GM23338 (cell line): Measurements from ENCODE around the gene PGM1. TPM values are rescaled to one million over a fixed set of nuclear protein-coding genes. Genes with fewer than 3 reads are reported as not detected.

Experiments used
- ATAC-seq: fragments of 200-7000 bp; cut with Tn5 transposase; 3 replicates; pipeline ENCODE4 v1.9.1; 2020
- DNase-seq: peaks from one replicate; pipeline ENCODE4 v3.0.0-alpha.2; 2015; ENCODE audit warnings: low spot score
- H2AFZ ChIP-seq: fragments of 200-600 bp; sonication (generic); 2 replicates; pipeline ENCODE4 v1.8.0; 2016; ENCODE audit warnings: antibody characterized with exemption, mild to moderate bottlenecking, moderate library complexity
- H3F3A ChIP-seq: fragments of 200-600 bp; sonication (generic); replicated peaks from 2 replicates; pipeline ENCODE4 v1.8.0; 2017; ENCODE audit warnings: antibody characterized with exemption, mixed run types, low read depth
- H3K27ac ChIP-seq: fragments of 200-600 bp; sonication (generic); 2 replicates; pipeline ENCODE4 v1.6.1; 2016; ENCODE audit warnings: low read depth
- H3K27me3 ChIP-seq: fragments of 200-600 bp; sonication (generic); 2 replicates; pipeline ENCODE4 v1.8.0; 2016; ENCODE audit warnings: mild to moderate bottlenecking, mixed run types, moderate library complexity; ENCODE audit not compliant: insufficient read depth
- H3K36me3 ChIP-seq: fragments of 200-600 bp; sonication (generic); 2 replicates; pipeline ENCODE4 v1.8.0; 2016; ENCODE audit warnings: mild to moderate bottlenecking; ENCODE audit not compliant: insufficient read depth
- H3K4me1 ChIP-seq: fragments of 200-600 bp; sonication (generic); 2 replicates; pipeline ENCODE4 v1.8.0; 2016; ENCODE audit warnings: mild to moderate bottlenecking, moderate library complexity; ENCODE audit not compliant: insufficient read depth
- H3K4me2 ChIP-seq: fragments of 200-600 bp; sonication (generic); 2 replicates; pipeline ENCODE4 v1.7.1; 2017; ENCODE audit warnings: mixed run types
- H3K4me3 ChIP-seq: fragments of 200-600 bp; sonication (generic); 2 replicates; pipeline ENCODE4 v1.6.1; 2016; ENCODE audit warnings: mixed run types
- H3K79me2 ChIP-seq: fragments of 200-600 bp; sonication (generic); replicated peaks from 2 replicates; pipeline ENCODE4 v1.8.0; 2017; ENCODE audit warnings: mild to moderate bottlenecking; ENCODE audit not compliant: insufficient read depth
- H3K9me2 ChIP-seq: fragments of 200-600 bp; sonication (generic); 2 replicates; pipeline ENCODE4 v1.8.0; 2017; ENCODE audit not compliant: insufficient read depth
- H4K20me1 ChIP-seq: fragments of 200-600 bp; sonication (generic); replicated peaks from 2 replicates; pipeline ENCODE4 v1.8.0; 2017; ENCODE audit warnings: mild to moderate bottlenecking; ENCODE audit not compliant: insufficient read depth
- H3K27ac Mint-ChIP-seq: 2 replicates; pipeline ENCODE4 v1.8.0; 2020; ENCODE audit warnings: inconsistent platforms, mild to moderate bottlenecking, moderate library complexity, mixed read lengths
- H3K27me3 Mint-ChIP-seq: 3 replicates; pipeline ENCODE4 v1.8.0; 2022; ENCODE audit warnings: low read depth, mild to moderate bottlenecking, moderate library complexity, mixed read lengths, inconsistent platforms; ENCODE audit not compliant: insufficient read depth, poor library complexity
- H3K36me3 Mint-ChIP-seq: 3 replicates; pipeline ENCODE4 v1.8.0; 2021; ENCODE audit warnings: low read depth, mild to moderate bottlenecking, inconsistent platforms, moderate library complexity, mixed read lengths
- H3K4me1 Mint-ChIP-seq: 3 replicates; pipeline ENCODE4 v1.8.0; 2020; ENCODE audit warnings: mild to moderate bottlenecking, inconsistent platforms, mixed read lengths
- H3K4me3 Mint-ChIP-seq: 3 replicates; pipeline ENCODE4 v1.8.0; 2021; ENCODE audit warnings: moderate library complexity, mild to moderate bottlenecking, inconsistent platforms, mixed read lengths
- H3K9me3 Mint-ChIP-seq: 3 replicates; pipeline ENCODE4 v1.8.0; 2020; ENCODE audit warnings: moderate library complexity, mild to moderate bottlenecking, inconsistent platforms, mixed read lengths
- CREB1 ChIP-seq: fragments of 250-450 bp; sonication (Bioruptor Pico); IDR thresholded peaks from 2 replicates; pipeline ENCODE4 v1.5.0; 2020; ENCODE audit warnings: low read depth, mild to moderate bottlenecking, moderate library complexity
- EZH2 ChIP-seq: fragments of 200-600 bp; sonication (generic); IDR thresholded peaks from one replicate; pipeline ENCODE4 v1.8.0; 2017; ENCODE audit warnings: antibody characterized with exemption, mild to moderate bottlenecking, low read depth; ENCODE audit not compliant: unreplicated experiment
- EZH2phosphoT487 ChIP-seq: fragments of 200-600 bp; sonication (generic); IDR thresholded peaks from one replicate; pipeline ENCODE4 v1.8.1; 2018; ENCODE audit warnings: antibody characterized with exemption; ENCODE audit not compliant: unreplicated experiment
- JUNB ChIP-seq: IDR thresholded peaks from one replicate; pipeline ENCODE4 v1.6.1; 2016; ENCODE audit warnings: antibody characterized with exemption; ENCODE audit not compliant: unreplicated experiment
- NANOG ChIP-seq: IDR thresholded peaks from 2 replicates; pipeline ENCODE4 v1.6.1; 2016; ENCODE audit warnings: antibody characterized with exemption, borderline replicate concordance
- POLR2AphosphoS5 ChIP-seq: IDR thresholded peaks from 2 replicates; pipeline ENCODE4 v1.6.1; 2016; ENCODE audit warnings: antibody characterized with exemption, low read depth
- STAT1 ChIP-seq: IDR thresholded peaks from one replicate; pipeline ENCODE4 v1.6.1; 2016; ENCODE audit warnings: antibody characterized with exemption; ENCODE audit not compliant: unreplicated experiment
- ZNF114 ChIP-seq: fragments of 250-450 bp; sonication (Bioruptor Pico); IDR thresholded peaks from 2 replicates; pipeline ENCODE4 v1.5.0; 2020; ENCODE audit warnings: mild to moderate bottlenecking, moderate library complexity
- ZNF331 ChIP-seq: fragments of 250-450 bp; sonication (Bioruptor Pico); IDR thresholded peaks from 2 replicates; pipeline ENCODE4 v1.5.0; 2020; ENCODE audit warnings: low read depth, mild to moderate bottlenecking, moderate library complexity
- polyA plus RNA-seq: library from polyadenylated mRNA; unstranded; fragments of >200 nt; fragmentation: Nextera tagmentation; extraction: Ambion mirVana; gene quantifications from 2 replicates; pipeline ENCODE4 v1.2.1, GENCODE V29; 2016
- total RNA-seq: library from RNA; depleted of rRNA; stranded (reverse); fragments of >200 nt; shearing (Covaris generic); gene quantifications from 2 replicates; pipeline ENCODE4 v1.2.3, GENCODE V29; 2014
- TF ChIP-seq, protein P1 (sequence below): IDR thresholded peaks from 2 replicates; pipeline ENCODE4 v1.6.1; 2016; ENCODE audit warnings: antibody characterized with exemption
- TF ChIP-seq, protein P2 (sequence below): fragments of 250-450 bp; sonication (Bioruptor Pico); IDR thresholded peaks from 2 replicates; pipeline ENCODE4 v1.5.0; 2020; ENCODE audit warnings: mild to moderate bottlenecking, moderate library complexity
- TF ChIP-seq, protein P3 (sequence below): IDR thresholded peaks from one replicate; pipeline ENCODE4 v1.6.1; 2018; ENCODE audit warnings: antibody characterized with exemption; ENCODE audit not compliant: unreplicated experiment
- TF ChIP-seq, protein P4 (sequence below), 2 experiments: fragments of 200-600 bp in 1 of 2; sonication (generic) in 1 of 2; conservative IDR thresholded peaks; 2 replicates each; pipeline versions ENCODE4 v1.5.1 to v1.6.1; 2016 to 2017; ENCODE audit warnings: antibody characterized with exemption in 2 of 2, low read depth in 2 of 2, mild to moderate bottlenecking in 2 of 2, moderate library complexity in 1 of 2

PGM1 gene
- total and polyA plus RNA-seq, 2 experiments from 2014 or later = 20.9 to 71.9 TPM

DNA sequence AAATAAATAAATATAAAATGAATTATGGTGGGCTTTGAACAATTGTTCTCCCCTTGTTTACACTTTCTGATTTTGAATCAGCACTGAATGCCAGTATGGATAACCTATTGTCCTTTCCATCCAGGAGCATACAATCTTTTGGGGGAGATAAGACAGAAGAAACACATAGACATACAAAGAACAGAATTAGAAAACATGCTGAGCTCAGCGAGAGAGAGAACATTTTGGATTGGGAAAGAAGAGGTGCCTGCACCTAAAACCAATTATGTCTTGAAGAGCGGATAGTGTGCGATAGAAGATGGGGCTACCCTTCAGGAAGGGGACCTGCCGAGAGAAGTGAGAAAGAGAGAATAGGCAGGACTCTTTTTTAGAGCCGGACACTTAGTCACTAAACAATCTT is 6.6 kb downstream of the PGM1 start:
- Mint-ChIP-seq H3K27ac (no peak overlapping the region), H3K36me3 (no peaks in the 10 kb centered on the region), H3K4me3 (no peak overlapping the region), H3K27me3 (no peaks in the 10 kb centered on the region), H3K4me1 (peaks cover 16% of the 10 kb centered on the region), H3K9me3 (no peaks in the 10 kb centered on the region)
- Histone ChIP-seq H3K79me2 (peaks cover 9% of the 10 kb centered on the region), H3K27me3 (no peaks in the 10 kb centered on the region), H3K4me3 (no peak overlapping the region), H3K4me1 (peaks cover 7% of the 10 kb centered on the region; the same call in 1 of the 2 replicates), H3K36me3 (no peaks in the 10 kb centered on the region), H3F3A (no peaks in the 10 kb centered on the region), H2AFZ (no peak overlapping the region), H3K27ac (no peak overlapping the region), H4K20me1 (peaks cover 9% of the 10 kb centered on the region), H3K4me2 (no peak overlapping the region), H3K9me2 (peaks cover 6% of the 10 kb centered on the region)
- TF ChIP-seq ZNF331 (no peak), ZNF114 (CRISPR knock-in tag) (no peak), STAT1 (no peak), NANOG (no peak), POLR2AphosphoS5 (no peak), EZH2phosphoT487 (no peak), CREB1 (CRISPR knock-in tag) (no peak), EZH2 (no peak), JUNB (no peak)
- TF ChIP-seq, protein P1, sequence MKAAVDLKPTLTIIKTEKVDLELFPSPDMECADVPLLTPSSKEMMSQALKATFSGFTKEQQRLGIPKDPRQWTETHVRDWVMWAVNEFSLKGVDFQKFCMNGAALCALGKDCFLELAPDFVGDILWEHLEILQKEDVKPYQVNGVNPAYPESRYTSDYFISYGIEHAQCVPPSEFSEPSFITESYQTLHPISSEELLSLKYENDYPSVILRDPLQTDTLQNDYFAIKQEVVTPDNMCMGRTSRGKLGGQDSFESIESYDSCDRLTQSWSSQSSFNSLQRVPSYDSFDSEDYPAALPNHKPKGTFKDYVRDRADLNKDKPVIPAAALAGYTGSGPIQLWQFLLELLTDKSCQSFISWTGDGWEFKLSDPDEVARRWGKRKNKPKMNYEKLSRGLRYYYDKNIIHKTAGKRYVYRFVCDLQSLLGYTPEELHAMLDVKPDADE = no peak
- TF ChIP-seq, protein P2, sequence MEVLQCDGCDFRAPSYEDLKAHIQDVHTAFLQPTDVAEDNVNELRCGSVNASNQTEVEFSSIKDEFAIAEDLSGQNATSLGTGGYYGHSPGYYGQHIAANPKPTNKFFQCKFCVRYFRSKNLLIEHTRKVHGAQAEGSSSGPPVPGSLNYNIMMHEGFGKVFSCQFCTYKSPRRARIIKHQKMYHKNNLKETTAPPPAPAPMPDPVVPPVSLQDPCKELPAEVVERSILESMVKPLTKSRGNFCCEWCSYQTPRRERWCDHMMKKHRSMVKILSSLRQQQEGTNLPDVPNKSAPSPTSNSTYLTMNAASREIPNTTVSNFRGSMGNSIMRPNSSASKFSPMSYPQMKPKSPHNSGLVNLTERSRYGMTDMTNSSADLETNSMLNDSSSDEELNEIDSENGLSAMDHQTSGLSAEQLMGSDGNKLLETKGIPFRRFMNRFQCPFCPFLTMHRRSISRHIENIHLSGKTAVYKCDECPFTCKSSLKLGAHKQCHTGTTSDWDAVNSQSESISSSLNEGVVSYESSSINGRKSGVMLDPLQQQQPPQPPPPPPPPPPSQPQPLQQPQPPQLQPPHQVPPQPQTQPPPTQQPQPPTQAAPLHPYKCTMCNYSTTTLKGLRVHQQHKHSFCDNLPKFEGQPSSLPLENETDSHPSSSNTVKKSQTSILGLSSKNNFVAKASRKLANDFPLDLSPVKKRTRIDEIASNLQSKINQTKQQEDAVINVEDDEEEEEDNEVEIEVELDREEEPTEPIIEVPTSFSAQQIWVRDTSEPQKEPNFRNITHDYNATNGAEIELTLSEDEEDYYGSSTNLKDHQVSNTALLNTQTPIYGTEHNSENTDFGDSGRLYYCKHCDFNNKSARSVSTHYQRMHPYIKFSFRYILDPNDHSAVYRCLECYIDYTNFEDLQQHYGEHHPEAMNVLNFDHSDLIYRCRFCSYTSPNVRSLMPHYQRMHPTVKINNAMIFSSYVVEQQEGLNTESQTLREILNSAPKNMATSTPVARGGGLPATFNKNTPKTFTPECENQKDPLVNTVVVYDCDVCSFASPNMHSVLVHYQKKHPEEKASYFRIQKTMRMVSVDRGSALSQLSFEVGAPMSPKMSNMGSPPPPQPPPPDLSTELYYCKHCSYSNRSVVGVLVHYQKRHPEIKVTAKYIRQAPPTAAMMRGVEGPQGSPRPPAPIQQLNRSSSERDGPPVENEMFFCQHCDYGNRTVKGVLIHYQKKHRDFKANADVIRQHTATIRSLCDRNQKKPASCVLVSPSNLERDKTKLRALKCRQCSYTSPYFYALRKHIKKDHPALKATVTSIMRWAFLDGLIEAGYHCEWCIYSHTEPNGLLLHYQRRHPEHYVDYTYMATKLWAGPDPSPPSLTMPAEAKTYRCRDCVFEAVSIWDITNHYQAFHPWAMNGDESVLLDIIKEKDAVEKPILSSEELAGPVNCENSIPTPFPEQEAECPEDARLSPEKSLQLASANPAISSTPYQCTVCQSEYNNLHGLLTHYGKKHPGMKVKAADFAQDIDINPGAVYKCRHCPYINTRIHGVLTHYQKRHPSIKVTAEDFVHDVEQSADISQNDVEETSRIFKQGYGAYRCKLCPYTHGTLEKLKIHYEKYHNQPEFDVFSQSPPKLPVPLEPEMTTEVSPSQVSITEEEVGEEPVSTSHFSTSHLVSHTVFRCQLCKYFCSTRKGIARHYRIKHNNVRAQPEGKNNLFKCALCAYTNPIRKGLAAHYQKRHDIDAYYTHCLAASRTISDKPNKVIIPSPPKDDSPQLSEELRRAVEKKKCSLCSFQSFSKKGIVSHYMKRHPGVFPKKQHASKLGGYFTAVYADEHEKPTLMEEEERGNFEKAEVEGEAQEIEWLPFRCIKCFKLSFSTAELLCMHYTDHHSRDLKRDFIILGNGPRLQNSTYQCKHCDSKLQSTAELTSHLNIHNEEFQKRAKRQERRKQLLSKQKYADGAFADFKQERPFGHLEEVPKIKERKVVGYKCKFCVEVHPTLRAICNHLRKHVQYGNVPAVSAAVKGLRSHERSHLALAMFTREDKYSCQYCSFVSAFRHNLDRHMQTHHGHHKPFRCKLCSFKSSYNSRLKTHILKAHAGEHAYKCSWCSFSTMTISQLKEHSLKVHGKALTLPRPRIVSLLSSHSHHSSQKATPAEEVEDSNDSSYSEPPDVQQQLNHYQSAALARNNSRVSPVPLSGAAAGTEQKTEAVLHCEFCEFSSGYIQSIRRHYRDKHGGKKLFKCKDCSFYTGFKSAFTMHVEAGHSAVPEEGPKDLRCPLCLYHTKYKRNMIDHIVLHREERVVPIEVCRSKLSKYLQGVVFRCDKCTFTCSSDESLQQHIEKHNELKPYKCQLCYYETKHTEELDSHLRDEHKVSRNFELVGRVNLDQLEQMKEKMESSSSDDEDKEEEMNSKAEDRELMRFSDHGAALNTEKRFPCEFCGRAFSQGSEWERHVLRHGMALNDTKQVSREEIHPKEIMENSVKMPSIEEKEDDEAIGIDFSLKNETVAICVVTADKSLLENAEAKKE (CRISPR knock-in tag) = no peak
- TF ChIP-seq, protein P3, sequence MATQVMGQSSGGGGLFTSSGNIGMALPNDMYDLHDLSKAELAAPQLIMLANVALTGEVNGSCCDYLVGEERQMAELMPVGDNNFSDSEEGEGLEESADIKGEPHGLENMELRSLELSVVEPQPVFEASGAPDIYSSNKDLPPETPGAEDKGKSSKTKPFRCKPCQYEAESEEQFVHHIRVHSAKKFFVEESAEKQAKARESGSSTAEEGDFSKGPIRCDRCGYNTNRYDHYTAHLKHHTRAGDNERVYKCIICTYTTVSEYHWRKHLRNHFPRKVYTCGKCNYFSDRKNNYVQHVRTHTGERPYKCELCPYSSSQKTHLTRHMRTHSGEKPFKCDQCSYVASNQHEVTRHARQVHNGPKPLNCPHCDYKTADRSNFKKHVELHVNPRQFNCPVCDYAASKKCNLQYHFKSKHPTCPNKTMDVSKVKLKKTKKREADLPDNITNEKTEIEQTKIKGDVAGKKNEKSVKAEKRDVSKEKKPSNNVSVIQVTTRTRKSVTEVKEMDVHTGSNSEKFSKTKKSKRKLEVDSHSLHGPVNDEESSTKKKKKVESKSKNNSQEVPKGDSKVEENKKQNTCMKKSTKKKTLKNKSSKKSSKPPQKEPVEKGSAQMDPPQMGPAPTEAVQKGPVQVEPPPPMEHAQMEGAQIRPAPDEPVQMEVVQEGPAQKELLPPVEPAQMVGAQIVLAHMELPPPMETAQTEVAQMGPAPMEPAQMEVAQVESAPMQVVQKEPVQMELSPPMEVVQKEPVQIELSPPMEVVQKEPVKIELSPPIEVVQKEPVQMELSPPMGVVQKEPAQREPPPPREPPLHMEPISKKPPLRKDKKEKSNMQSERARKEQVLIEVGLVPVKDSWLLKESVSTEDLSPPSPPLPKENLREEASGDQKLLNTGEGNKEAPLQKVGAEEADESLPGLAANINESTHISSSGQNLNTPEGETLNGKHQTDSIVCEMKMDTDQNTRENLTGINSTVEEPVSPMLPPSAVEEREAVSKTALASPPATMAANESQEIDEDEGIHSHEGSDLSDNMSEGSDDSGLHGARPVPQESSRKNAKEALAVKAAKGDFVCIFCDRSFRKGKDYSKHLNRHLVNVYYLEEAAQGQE = no peak
- TF ChIP-seq, protein P4, sequence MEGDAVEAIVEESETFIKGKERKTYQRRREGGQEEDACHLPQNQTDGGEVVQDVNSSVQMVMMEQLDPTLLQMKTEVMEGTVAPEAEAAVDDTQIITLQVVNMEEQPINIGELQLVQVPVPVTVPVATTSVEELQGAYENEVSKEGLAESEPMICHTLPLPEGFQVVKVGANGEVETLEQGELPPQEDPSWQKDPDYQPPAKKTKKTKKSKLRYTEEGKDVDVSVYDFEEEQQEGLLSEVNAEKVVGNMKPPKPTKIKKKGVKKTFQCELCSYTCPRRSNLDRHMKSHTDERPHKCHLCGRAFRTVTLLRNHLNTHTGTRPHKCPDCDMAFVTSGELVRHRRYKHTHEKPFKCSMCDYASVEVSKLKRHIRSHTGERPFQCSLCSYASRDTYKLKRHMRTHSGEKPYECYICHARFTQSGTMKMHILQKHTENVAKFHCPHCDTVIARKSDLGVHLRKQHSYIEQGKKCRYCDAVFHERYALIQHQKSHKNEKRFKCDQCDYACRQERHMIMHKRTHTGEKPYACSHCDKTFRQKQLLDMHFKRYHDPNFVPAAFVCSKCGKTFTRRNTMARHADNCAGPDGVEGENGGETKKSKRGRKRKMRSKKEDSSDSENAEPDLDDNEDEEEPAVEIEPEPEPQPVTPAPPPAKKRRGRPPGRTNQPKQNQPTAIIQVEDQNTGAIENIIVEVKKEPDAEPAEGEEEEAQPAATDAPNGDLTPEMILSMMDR (conservative IDR thresholded peaks at IDR 0.05; ENCODE audit: low read depth in 2 of 2) = no peak
- ATAC-seq (no peak), DNase-seq (no peak)
